Endothelial cell (in vitro differentiated cells): Measurements from ENCODE around the gene RTN4. TPM values are rescaled to one million over a fixed set of nuclear protein-coding genes. Genes with fewer than 3 reads are reported as not detected.
"Not testable (repeated sequence)": the region's sequence is repeated elsewhere in the genome, so short reads cannot be mapped to it uniquely, and the experiment has no call there.

Source experiments
- DNase-seq: peaks from one replicate; pipeline ENCODE4 v3.0.0; 2021; ENCODE audit warnings: low spot score
- H3K27ac Mint-ChIP-seq: one replicate; pipeline ENCODE4 v1.8.0; 2021; ENCODE audit warnings: mixed read lengths, inconsistent platforms; ENCODE audit not compliant: unreplicated experiment
- H3K27me3 Mint-ChIP-seq: one replicate; pipeline ENCODE4 v1.8.0; 2021; ENCODE audit warnings: mild to moderate bottlenecking, moderate library complexity, mixed read lengths, inconsistent platforms; ENCODE audit not compliant: unreplicated experiment
- H3K36me3 Mint-ChIP-seq: one replicate; pipeline ENCODE4 v1.8.0; 2021; ENCODE audit warnings: mild to moderate bottlenecking, low read depth, mixed read lengths, inconsistent platforms; ENCODE audit not compliant: unreplicated experiment
- H3K4me1 Mint-ChIP-seq: one replicate; pipeline ENCODE4 v1.8.0; 2021; ENCODE audit warnings: mild to moderate bottlenecking, mixed read lengths, inconsistent platforms; ENCODE audit not compliant: unreplicated experiment
- H3K4me3 Mint-ChIP-seq: one replicate; pipeline ENCODE4 v1.8.0; 2021; ENCODE audit warnings: mild to moderate bottlenecking, mixed read lengths, inconsistent platforms; ENCODE audit not compliant: unreplicated experiment
- H3K9me3 Mint-ChIP-seq: one replicate; pipeline ENCODE4 v1.8.0; 2021; ENCODE audit warnings: mixed read lengths, inconsistent platforms; ENCODE audit not compliant: unreplicated experiment
- CTCF ChIP-seq: fragments of 200-600 bp; sonication (generic); IDR thresholded peaks from one replicate; pipeline ENCODE4 v1.5.0; 2021; ENCODE audit warnings: antibody characterized with exemption; ENCODE audit not compliant: unreplicated experiment
- total RNA-seq: library from RNA; stranded (reverse); fragmentation: NEBNext Ultra II Directional; extraction: Animal tissue kit (Norgen Biotek cat#: 25700); gene quantifications from one replicate; pipeline ENCODE4 v1.2.1, GENCODE V29; 2021; ENCODE audit not compliant: unreplicated experiment

RTN4 gene
- total RNA-seq, 1 donor from 2014 or later, result 264 TPM

GRCh38 chr2:55001716-55002115 lies 48.5 kb downstream of the RTN4 start:
- DNase-seq, result no peak
- Mint-ChIP-seq H3K4me3 (no peak overlapping the region), H3K27me3 (no peaks in the 10 kb centered on the region), H3K27ac (no peak overlapping the region), H3K36me3 (no peaks in the 10 kb centered on the region), H3K9me3 (no peaks in the 10 kb centered on the region), H3K4me1 (peaks cover 19% of the 10 kb centered on the region)
- TF ChIP-seq CTCF, result no peak

GRCh38 chr2:55000341-55000740 lies 49.9 kb downstream of the RTN4 start:
- DNase-seq, result no peak
- Mint-ChIP-seq H3K9me3 (no peaks in the 10 kb centered on the region), H3K4me1 (peaks cover 16% of the 10 kb centered on the region), H3K36me3 (no peaks in the 10 kb centered on the region), H3K27ac (no peak overlapping the region), H3K27me3 (peaks cover 2% of the 10 kb centered on the region), H3K4me3 (no peak overlapping the region)
- no peak for TF ChIP-seq CTCF

GRCh38 chr2:54999182-54999581 lies 51.1 kb downstream of the RTN4 start:
- TF ChIP-seq CTCF, result no peak
- H3K27me3 Mint-ChIP-seq, result peaks cover 2% of the 10 kb centered on the region
- peaks cover 13% of the 10 kb centered on the region for H3K4me1 Mint-ChIP-seq
- no peaks in the 10 kb centered on the region for H3K36me3 Mint-ChIP-seq
- no peaks in the 10 kb centered on the region for H3K9me3 Mint-ChIP-seq
- H3K27ac Mint-ChIP-seq, result no peak overlapping the region
- no peak for DNase-seq
- H3K4me3 Mint-ChIP-seq, result no peak overlapping the region

GRCh38 chr2:54997826-54998225 lies 52.4 kb downstream of the RTN4 start:
- peaks cover 14% of the 10 kb centered on the region for H3K4me1 Mint-ChIP-seq
- H3K27me3 Mint-ChIP-seq, result peaks cover 2% of the 10 kb centered on the region
- H3K27ac Mint-ChIP-seq, result no peak overlapping the region
- no peaks in the 10 kb centered on the region for H3K9me3 Mint-ChIP-seq
- no peaks in the 10 kb centered on the region for H3K36me3 Mint-ChIP-seq
- H3K4me3 Mint-ChIP-seq, result no peak overlapping the region
- TF ChIP-seq CTCF, result peak; percentile 37
- DNase-seq, result no peak

- Mint-ChIP-seq H3K9me3 (no peaks in the 10 kb centered on the region), H3K4me3 (no peak overlapping the region), H3K27me3 (peaks cover 2% of the 10 kb centered on the region), H3K27ac (no peak overlapping the region), H3K4me1 (peaks cover 10% of the 10 kb centered on the region), H3K36me3 (no peaks in the 10 kb centered on the region)
- DNase-seq, result no peak
- no peak for TF ChIP-seq CTCF
Observed at GRCh38 chr2:54995553-54995952, 54.7 kb downstream of the RTN4 start.

- H3K4me1 Mint-ChIP-seq, H3K9me3 Mint-ChIP-seq, H3K4me3 Mint-ChIP-seq, H3K27ac Mint-ChIP-seq, H3K36me3 Mint-ChIP-seq, DNase-seq, H3K27me3 Mint-ChIP-seq: not testable (repeated sequence)
Observed at GRCh38 chr2:54990694-54991093, 59.6 kb downstream of the RTN4 start.
